ENCODE results near the gene FAM47A.

FAM47A gene

GRCh38 chrX:34132028-34132427 lies at the start of gene FAM47A:
FAM47A (minus strand) TSS chrX:34132314; CDS start chrX:34132278, 36 bp downstream.
- no peak for DNase-seq

- no peak for DNase-seq
Observed at GRCh38 chrX:34147345-34147744, 15.2 kb upstream of the FAM47A start.

- DNase-seq = no peak
Observed at GRCh38 chrX:34146906-34147305, 14.8 kb upstream of the FAM47A start.

- no peak for DNase-seq
Observed at GRCh38 chrX:34144246-34144645, 12.1 kb upstream of the FAM47A start.

- no peak for DNase-seq
Observed at GRCh38 chrX:34140816-34141215, 8.7 kb upstream of the FAM47A start.

GRCh38 chrX:34130980-34131744 lies 952 bp downstream of the FAM47A start:
- no peak for DNase-seq

GRCh38 chrX:34130501-34130900 lies 1.6 kb downstream of the FAM47A start:
- no peak for DNase-seq

- DNase-seq = no peak
Observed at GRCh38 chrX:34126011-34126410, 6.1 kb downstream of the FAM47A start.

- DNase-seq = no peak
Observed at GRCh38 chrX:34119122-34119521, 13.0 kb downstream of the FAM47A start.

- no peak for DNase-seq
Observed at GRCh38 chrX:34112459-34112858, 19.7 kb downstream of the FAM47A start.
